ENCODE data around the gene RBFOX2. TPM values are rescaled to one million over a fixed set of nuclear protein-coding genes. Genes with fewer than 3 reads are reported as not detected.

The RBFOX2 gene
- total and polyA plus RNA-seq, 2 of the 8 experiments (the other 6 are each of a cell fraction or from before 2014, with no cell fraction given), result 121 to 122 TPM

- H3K23ac ChIP-seq (ENCODE audit: insufficient read length), result no peak overlapping the region
- no peak overlapping the region for H4K91ac ChIP-seq (replicated peaks; ENCODE audit: insufficient read length, low read length)
- H3K4me2 ChIP-seq (ENCODE audit: insufficient read depth in 1 of 2, low read depth in 2 of 2, low read length in 2 of 2), result peak overlapping the region; percentile 79 to 85; a peak in 2 of 4 replicates
- H3K9ac ChIP-seq (replicated peaks in 1 of 4; ENCODE audit: extremely low read depth in 1 of 4, low read depth in 3 of 4, low read length in 3 of 4), result no peak overlapping the region
- 49% methylated on average over 2 of the region's 2 CpGs; no CpG with 5 or more reads in 1 of the 2 experiments for WGBS, 2 experiments (ENCODE audit: extremely low coverage in 1 of 2, insufficient coverage in 1 of 2, insufficient read length in 1 of 2, insufficient replicate concordance in 2 of 2, low coverage in 1 of 2, low lambda C conversion rate in 2 of 2, missing lambda C conversion rate in 1 of 2)
- H3K9me3 ChIP-seq (ENCODE audit: insufficient read depth in 2 of 2, low read depth in 1 of 2, low read length in 1 of 2), result no peaks in the 10 kb centered on the region
- H2BK5ac ChIP-seq (ENCODE audit: low read depth, low read length), result no peak overlapping the region
- peak overlapping the region; percentile 12; the same call in 1 of the 2 replicates for H3K27ac ChIP-seq (ENCODE audit: low read depth, low read length)
- no peak overlapping the region for H2AFZ ChIP-seq (ENCODE audit: low read length)
- no peak overlapping the region for H3K4ac ChIP-seq (replicated peaks; ENCODE audit: insufficient read length, low read depth, low read length)
- no peaks in the 10 kb centered on the region for H3K27me3 ChIP-seq (replicated peaks in 1 of 4; ENCODE audit: control insufficient read depth in 3 of 4, extremely low read depth in 1 of 4, insufficient read depth in 3 of 4, low read length in 3 of 4)
- no peak overlapping the region for H2BK12ac ChIP-seq (ENCODE audit: low read depth, low read length)
- TF ChIP-seq CHD2 (IDR thresholded peaks at IDR 0.05; ENCODE audit: low read length) (no peak), YY1 (IDR thresholded peaks at IDR 0.05; ENCODE audit: low read depth, low read length) (peak; percentile 74; the same call in 1 of the 2 replicates)
- no peak overlapping the region for H4K8ac ChIP-seq (ENCODE audit: extremely low read depth, insufficient read depth, low read length)
- H3K4me3 ChIP-seq (ENCODE audit: extremely low read depth in 1 of 4, insufficient read depth in 2 of 4, low read depth in 3 of 4, low read length in 4 of 4), result peak overlapping the region in 1 of 4 experiments; percentile 56; a peak in 1 of 8 replicates
- 0 out of 2 replicates have a peak, but pooled peaks cover 3% of the 10 kb centered on the region for H3K23me2 ChIP-seq (ENCODE audit: low read depth, low read length)
- H2AK5ac ChIP-seq (ENCODE audit: low read depth, low read length), result no peak overlapping the region
- no peak overlapping the region for H3K56ac ChIP-seq (replicated peaks; ENCODE audit: insufficient read length, low read depth, low read length)
- H4K20me1 ChIP-seq (replicated peaks in 1 of 2; ENCODE audit: control insufficient read depth in 1 of 2, insufficient read depth in 2 of 2, low read length in 2 of 2), result peaks cover 0 to 15% of the 10 kb centered on the region in 2 experiments
- H3K4me1 ChIP-seq (replicated peaks in 1 of 4; ENCODE audit: control insufficient read depth in 3 of 4, insufficient read depth in 4 of 4, low read length in 3 of 4), result peaks cover 4 to 20% (median 17%) of the 10 kb centered on the region in 4 experiments; a peak in 6 of 7 replicates
- no peak overlapping the region for H3K18ac ChIP-seq (ENCODE audit: extremely low read depth, low read length)
- H4K5ac ChIP-seq (ENCODE audit: insufficient read length, low read depth, low read length), result no peak overlapping the region
- H3K14ac ChIP-seq (ENCODE audit: insufficient read length), result no peak overlapping the region
- no peak overlapping the region for H2BK15ac ChIP-seq (ENCODE audit: low read length)
- H2BK20ac ChIP-seq (ENCODE audit: low read length), result no peak overlapping the region
- H3K79me2 ChIP-seq (ENCODE audit: control insufficient read depth in 1 of 2, insufficient read depth in 2 of 2, low read length in 2 of 2), result peaks cover 0 to 77% of the 10 kb centered on the region in 2 experiments; a peak in 3 of 4 replicates
- no peaks in the 10 kb centered on the region for H3K36me3 ChIP-seq (ENCODE audit: control insufficient read depth in 2 of 4, insufficient read depth in 4 of 4, low read length in 3 of 4)
- peaks cover 4% of the 10 kb centered on the region; the same call in 1 of the 2 replicates for H3K79me1 ChIP-seq (ENCODE audit: low read depth, low read length)
- no peak overlapping the region for H2BK120ac ChIP-seq (replicated peaks; ENCODE audit: low read depth, low read length)
- FAIRE-seq, result no peak
- CTCF ChIA-PET (ENCODE audit: partially characterized antibody), result interaction anchor here (0.5 to 1.4 kb wide), 3 partner anchors 233 to 311 kb away, joined by 3 to 4 read pairs (median 3); no protein-coding TSS in a partner anchor
- DNase-seq (ENCODE audit: low read depth in 1 of 2, low spot score in 2 of 2), result no peak
- POLR2A ChIA-PET (ENCODE audit: partially characterized antibody), result interaction anchor here (1.1 to 1.7 kb wide), 4 partner anchors 9 to 287 kb away, joined by 3 to 5 read pairs (median 4); no protein-coding TSS in a partner anchor
These were observed 114.3 kb downstream of the RBFOX2 start for GRCh38 chr22:35914357-35914664.

Data from H1 (cell line).